GM23338 (cell line): ENCODE data around the gene BNIPL. TPM values are rescaled to one million over a fixed set of nuclear protein-coding genes. Genes with fewer than 3 reads are reported as not detected.

Experiments
- ATAC-seq: fragments of 200-7000 bp; cut with Tn5 transposase; 3 replicates; pipeline ENCODE4 v1.9.1; 2020
- DNase-seq: peaks from one replicate; pipeline ENCODE4 v3.0.0-alpha.2; 2015; ENCODE audit warnings: low spot score
- H2AFZ ChIP-seq: fragments of 200-600 bp; sonication (generic); 2 replicates; pipeline ENCODE4 v1.8.0; 2016; ENCODE audit warnings: antibody characterized with exemption, mild to moderate bottlenecking, moderate library complexity
- H3F3A ChIP-seq: fragments of 200-600 bp; sonication (generic); replicated peaks from 2 replicates; pipeline ENCODE4 v1.8.0; 2017; ENCODE audit warnings: antibody characterized with exemption, mixed run types, low read depth
- H3K27ac ChIP-seq: fragments of 200-600 bp; sonication (generic); 2 replicates; pipeline ENCODE4 v1.6.1; 2016; ENCODE audit warnings: low read depth
- H3K27me3 ChIP-seq: fragments of 200-600 bp; sonication (generic); 2 replicates; pipeline ENCODE4 v1.8.0; 2016; ENCODE audit warnings: mild to moderate bottlenecking, mixed run types, moderate library complexity; ENCODE audit not compliant: insufficient read depth
- H3K36me3 ChIP-seq: fragments of 200-600 bp; sonication (generic); 2 replicates; pipeline ENCODE4 v1.8.0; 2016; ENCODE audit warnings: mild to moderate bottlenecking; ENCODE audit not compliant: insufficient read depth
- H3K4me1 ChIP-seq: fragments of 200-600 bp; sonication (generic); 2 replicates; pipeline ENCODE4 v1.8.0; 2016; ENCODE audit warnings: mild to moderate bottlenecking, moderate library complexity; ENCODE audit not compliant: insufficient read depth
- H3K4me2 ChIP-seq: fragments of 200-600 bp; sonication (generic); 2 replicates; pipeline ENCODE4 v1.7.1; 2017; ENCODE audit warnings: mixed run types
- H3K4me3 ChIP-seq: fragments of 200-600 bp; sonication (generic); 2 replicates; pipeline ENCODE4 v1.6.1; 2016; ENCODE audit warnings: mixed run types
- H3K79me2 ChIP-seq: fragments of 200-600 bp; sonication (generic); replicated peaks from 2 replicates; pipeline ENCODE4 v1.8.0; 2017; ENCODE audit warnings: mild to moderate bottlenecking; ENCODE audit not compliant: insufficient read depth
- H3K9me2 ChIP-seq: fragments of 200-600 bp; sonication (generic); 2 replicates; pipeline ENCODE4 v1.8.0; 2017; ENCODE audit not compliant: insufficient read depth
- H4K20me1 ChIP-seq: fragments of 200-600 bp; sonication (generic); replicated peaks from 2 replicates; pipeline ENCODE4 v1.8.0; 2017; ENCODE audit warnings: mild to moderate bottlenecking; ENCODE audit not compliant: insufficient read depth
- H3K27ac Mint-ChIP-seq: 2 replicates; pipeline ENCODE4 v1.8.0; 2020; ENCODE audit warnings: inconsistent platforms, mild to moderate bottlenecking, moderate library complexity, mixed read lengths
- H3K27me3 Mint-ChIP-seq: 3 replicates; pipeline ENCODE4 v1.8.0; 2022; ENCODE audit warnings: low read depth, mild to moderate bottlenecking, moderate library complexity, mixed read lengths, inconsistent platforms; ENCODE audit not compliant: insufficient read depth, poor library complexity
- H3K36me3 Mint-ChIP-seq: 3 replicates; pipeline ENCODE4 v1.8.0; 2021; ENCODE audit warnings: low read depth, mild to moderate bottlenecking, inconsistent platforms, moderate library complexity, mixed read lengths
- H3K4me1 Mint-ChIP-seq: 3 replicates; pipeline ENCODE4 v1.8.0; 2020; ENCODE audit warnings: mild to moderate bottlenecking, inconsistent platforms, mixed read lengths
- H3K4me3 Mint-ChIP-seq: 3 replicates; pipeline ENCODE4 v1.8.0; 2021; ENCODE audit warnings: moderate library complexity, mild to moderate bottlenecking, inconsistent platforms, mixed read lengths
- H3K9me3 Mint-ChIP-seq: 3 replicates; pipeline ENCODE4 v1.8.0; 2020; ENCODE audit warnings: moderate library complexity, mild to moderate bottlenecking, inconsistent platforms, mixed read lengths
- CREB1 ChIP-seq: fragments of 250-450 bp; sonication (Bioruptor Pico); IDR thresholded peaks from 2 replicates; pipeline ENCODE4 v1.5.0; 2020; ENCODE audit warnings: low read depth, mild to moderate bottlenecking, moderate library complexity
- ETS1 ChIP-seq: IDR thresholded peaks from 2 replicates; pipeline ENCODE4 v1.6.1; 2016; ENCODE audit warnings: antibody characterized with exemption
- EZH2 ChIP-seq: fragments of 200-600 bp; sonication (generic); IDR thresholded peaks from one replicate; pipeline ENCODE4 v1.8.0; 2017; ENCODE audit warnings: antibody characterized with exemption, mild to moderate bottlenecking, low read depth; ENCODE audit not compliant: unreplicated experiment
- EZH2phosphoT487 ChIP-seq: fragments of 200-600 bp; sonication (generic); IDR thresholded peaks from one replicate; pipeline ENCODE4 v1.8.1; 2018; ENCODE audit warnings: antibody characterized with exemption; ENCODE audit not compliant: unreplicated experiment
- JUNB ChIP-seq: IDR thresholded peaks from one replicate; pipeline ENCODE4 v1.6.1; 2016; ENCODE audit warnings: antibody characterized with exemption; ENCODE audit not compliant: unreplicated experiment
- NANOG ChIP-seq: IDR thresholded peaks from 2 replicates; pipeline ENCODE4 v1.6.1; 2016; ENCODE audit warnings: antibody characterized with exemption, borderline replicate concordance
- POLR2AphosphoS5 ChIP-seq: IDR thresholded peaks from 2 replicates; pipeline ENCODE4 v1.6.1; 2016; ENCODE audit warnings: antibody characterized with exemption, low read depth
- REST ChIP-seq: IDR thresholded peaks from one replicate; pipeline ENCODE4 v1.6.1; 2018; ENCODE audit warnings: antibody characterized with exemption; ENCODE audit not compliant: unreplicated experiment
- STAT1 ChIP-seq: IDR thresholded peaks from one replicate; pipeline ENCODE4 v1.6.1; 2016; ENCODE audit warnings: antibody characterized with exemption; ENCODE audit not compliant: unreplicated experiment
- ZNF114 ChIP-seq: fragments of 250-450 bp; sonication (Bioruptor Pico); IDR thresholded peaks from 2 replicates; pipeline ENCODE4 v1.5.0; 2020; ENCODE audit warnings: mild to moderate bottlenecking, moderate library complexity
- ZNF331 ChIP-seq: fragments of 250-450 bp; sonication (Bioruptor Pico); IDR thresholded peaks from 2 replicates; pipeline ENCODE4 v1.5.0; 2020; ENCODE audit warnings: low read depth, mild to moderate bottlenecking, moderate library complexity
- polyA plus RNA-seq: library from polyadenylated mRNA; unstranded; fragments of >200 nt; fragmentation: Nextera tagmentation; extraction: Ambion mirVana; gene quantifications from 2 replicates; pipeline ENCODE4 v1.2.1, GENCODE V29; 2016
- total RNA-seq: library from RNA; depleted of rRNA; stranded (reverse); fragments of >200 nt; shearing (Covaris generic); gene quantifications from 2 replicates; pipeline ENCODE4 v1.2.3, GENCODE V29; 2014
- TF ChIP-seq, protein P1 (sequence below), 2 experiments: fragments of 200-600 bp in 1 of 2; sonication (generic) in 1 of 2; conservative IDR thresholded peaks; 2 replicates each; pipeline versions ENCODE4 v1.5.1 to v1.6.1; 2016 to 2017; ENCODE audit warnings: antibody characterized with exemption in 2 of 2, low read depth in 2 of 2, mild to moderate bottlenecking in 2 of 2, moderate library complexity in 1 of 2
- TF ChIP-seq, protein P2 (sequence below): fragments of 250-450 bp; sonication (Bioruptor Pico); IDR thresholded peaks from 2 replicates; pipeline ENCODE4 v1.5.0; 2020; ENCODE audit warnings: mild to moderate bottlenecking, moderate library complexity

The BNIPL gene
- total and polyA plus RNA-seq, 2 experiments from 2014 or later, result 0.91 to 1.2 TPM

DNA sequence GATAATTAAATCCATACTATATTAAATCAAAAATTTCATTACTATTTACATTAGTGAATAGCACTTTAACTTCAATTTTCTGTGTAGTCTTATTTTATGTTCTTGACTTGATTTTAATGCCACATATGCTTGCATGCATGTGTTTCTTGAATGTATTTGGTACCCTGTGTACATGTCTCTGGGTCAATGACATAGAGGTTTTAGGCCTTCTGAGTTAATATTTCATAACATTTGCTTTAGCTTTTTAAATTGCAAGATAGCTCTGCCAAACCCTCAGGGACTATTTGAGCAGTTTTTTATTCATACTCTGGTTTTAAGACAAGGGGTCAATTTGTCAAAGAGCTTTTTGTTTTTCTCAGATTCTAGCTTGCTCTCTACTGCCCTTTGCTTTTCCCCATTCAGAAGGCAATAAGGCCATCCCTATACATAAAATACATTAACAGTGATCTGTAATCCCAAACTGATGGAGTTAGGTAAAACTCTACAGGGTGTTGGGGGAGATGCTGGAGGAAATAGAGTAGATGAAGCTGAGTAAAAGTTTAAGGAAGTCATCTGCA lies 28.8 kb downstream of the BNIPL start:
- Mint-ChIP-seq H3K9me3 (no peaks in the 10 kb centered on the region), H3K36me3 (peaks cover 34% of the 10 kb centered on the region), H3K4me3 (no peak overlapping the region), H3K27me3 (peaks cover 7% of the 10 kb centered on the region), H3K27ac (no peak overlapping the region; the same call in 1 of the 2 replicates), H3K4me1 (peaks cover 26% of the 10 kb centered on the region)
- H3K36me3 ChIP-seq, result no peaks in the 10 kb centered on the region
- H4K20me1 ChIP-seq, result no peaks in the 10 kb centered on the region
- H3K4me3 ChIP-seq, result no peak overlapping the region
- H3K79me2 ChIP-seq, result peaks cover 57% of the 10 kb centered on the region
- H3K27me3 ChIP-seq, result no peaks in the 10 kb centered on the region
- H3F3A ChIP-seq, result peaks cover 29% of the 10 kb centered on the region
- H3K9me2 ChIP-seq, result no peaks in the 10 kb centered on the region
- no peak for DNase-seq
- H3K4me2 ChIP-seq, result no peak overlapping the region
- no peak for TF ChIP-seq NANOG
- no peak for TF ChIP-seq ETS1
- TF ChIP-seq, protein P1, sequence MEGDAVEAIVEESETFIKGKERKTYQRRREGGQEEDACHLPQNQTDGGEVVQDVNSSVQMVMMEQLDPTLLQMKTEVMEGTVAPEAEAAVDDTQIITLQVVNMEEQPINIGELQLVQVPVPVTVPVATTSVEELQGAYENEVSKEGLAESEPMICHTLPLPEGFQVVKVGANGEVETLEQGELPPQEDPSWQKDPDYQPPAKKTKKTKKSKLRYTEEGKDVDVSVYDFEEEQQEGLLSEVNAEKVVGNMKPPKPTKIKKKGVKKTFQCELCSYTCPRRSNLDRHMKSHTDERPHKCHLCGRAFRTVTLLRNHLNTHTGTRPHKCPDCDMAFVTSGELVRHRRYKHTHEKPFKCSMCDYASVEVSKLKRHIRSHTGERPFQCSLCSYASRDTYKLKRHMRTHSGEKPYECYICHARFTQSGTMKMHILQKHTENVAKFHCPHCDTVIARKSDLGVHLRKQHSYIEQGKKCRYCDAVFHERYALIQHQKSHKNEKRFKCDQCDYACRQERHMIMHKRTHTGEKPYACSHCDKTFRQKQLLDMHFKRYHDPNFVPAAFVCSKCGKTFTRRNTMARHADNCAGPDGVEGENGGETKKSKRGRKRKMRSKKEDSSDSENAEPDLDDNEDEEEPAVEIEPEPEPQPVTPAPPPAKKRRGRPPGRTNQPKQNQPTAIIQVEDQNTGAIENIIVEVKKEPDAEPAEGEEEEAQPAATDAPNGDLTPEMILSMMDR (conservative IDR thresholded peaks at IDR 0.05; ENCODE audit: low read depth in 2 of 2), result no peak
- TF ChIP-seq, protein P2, sequence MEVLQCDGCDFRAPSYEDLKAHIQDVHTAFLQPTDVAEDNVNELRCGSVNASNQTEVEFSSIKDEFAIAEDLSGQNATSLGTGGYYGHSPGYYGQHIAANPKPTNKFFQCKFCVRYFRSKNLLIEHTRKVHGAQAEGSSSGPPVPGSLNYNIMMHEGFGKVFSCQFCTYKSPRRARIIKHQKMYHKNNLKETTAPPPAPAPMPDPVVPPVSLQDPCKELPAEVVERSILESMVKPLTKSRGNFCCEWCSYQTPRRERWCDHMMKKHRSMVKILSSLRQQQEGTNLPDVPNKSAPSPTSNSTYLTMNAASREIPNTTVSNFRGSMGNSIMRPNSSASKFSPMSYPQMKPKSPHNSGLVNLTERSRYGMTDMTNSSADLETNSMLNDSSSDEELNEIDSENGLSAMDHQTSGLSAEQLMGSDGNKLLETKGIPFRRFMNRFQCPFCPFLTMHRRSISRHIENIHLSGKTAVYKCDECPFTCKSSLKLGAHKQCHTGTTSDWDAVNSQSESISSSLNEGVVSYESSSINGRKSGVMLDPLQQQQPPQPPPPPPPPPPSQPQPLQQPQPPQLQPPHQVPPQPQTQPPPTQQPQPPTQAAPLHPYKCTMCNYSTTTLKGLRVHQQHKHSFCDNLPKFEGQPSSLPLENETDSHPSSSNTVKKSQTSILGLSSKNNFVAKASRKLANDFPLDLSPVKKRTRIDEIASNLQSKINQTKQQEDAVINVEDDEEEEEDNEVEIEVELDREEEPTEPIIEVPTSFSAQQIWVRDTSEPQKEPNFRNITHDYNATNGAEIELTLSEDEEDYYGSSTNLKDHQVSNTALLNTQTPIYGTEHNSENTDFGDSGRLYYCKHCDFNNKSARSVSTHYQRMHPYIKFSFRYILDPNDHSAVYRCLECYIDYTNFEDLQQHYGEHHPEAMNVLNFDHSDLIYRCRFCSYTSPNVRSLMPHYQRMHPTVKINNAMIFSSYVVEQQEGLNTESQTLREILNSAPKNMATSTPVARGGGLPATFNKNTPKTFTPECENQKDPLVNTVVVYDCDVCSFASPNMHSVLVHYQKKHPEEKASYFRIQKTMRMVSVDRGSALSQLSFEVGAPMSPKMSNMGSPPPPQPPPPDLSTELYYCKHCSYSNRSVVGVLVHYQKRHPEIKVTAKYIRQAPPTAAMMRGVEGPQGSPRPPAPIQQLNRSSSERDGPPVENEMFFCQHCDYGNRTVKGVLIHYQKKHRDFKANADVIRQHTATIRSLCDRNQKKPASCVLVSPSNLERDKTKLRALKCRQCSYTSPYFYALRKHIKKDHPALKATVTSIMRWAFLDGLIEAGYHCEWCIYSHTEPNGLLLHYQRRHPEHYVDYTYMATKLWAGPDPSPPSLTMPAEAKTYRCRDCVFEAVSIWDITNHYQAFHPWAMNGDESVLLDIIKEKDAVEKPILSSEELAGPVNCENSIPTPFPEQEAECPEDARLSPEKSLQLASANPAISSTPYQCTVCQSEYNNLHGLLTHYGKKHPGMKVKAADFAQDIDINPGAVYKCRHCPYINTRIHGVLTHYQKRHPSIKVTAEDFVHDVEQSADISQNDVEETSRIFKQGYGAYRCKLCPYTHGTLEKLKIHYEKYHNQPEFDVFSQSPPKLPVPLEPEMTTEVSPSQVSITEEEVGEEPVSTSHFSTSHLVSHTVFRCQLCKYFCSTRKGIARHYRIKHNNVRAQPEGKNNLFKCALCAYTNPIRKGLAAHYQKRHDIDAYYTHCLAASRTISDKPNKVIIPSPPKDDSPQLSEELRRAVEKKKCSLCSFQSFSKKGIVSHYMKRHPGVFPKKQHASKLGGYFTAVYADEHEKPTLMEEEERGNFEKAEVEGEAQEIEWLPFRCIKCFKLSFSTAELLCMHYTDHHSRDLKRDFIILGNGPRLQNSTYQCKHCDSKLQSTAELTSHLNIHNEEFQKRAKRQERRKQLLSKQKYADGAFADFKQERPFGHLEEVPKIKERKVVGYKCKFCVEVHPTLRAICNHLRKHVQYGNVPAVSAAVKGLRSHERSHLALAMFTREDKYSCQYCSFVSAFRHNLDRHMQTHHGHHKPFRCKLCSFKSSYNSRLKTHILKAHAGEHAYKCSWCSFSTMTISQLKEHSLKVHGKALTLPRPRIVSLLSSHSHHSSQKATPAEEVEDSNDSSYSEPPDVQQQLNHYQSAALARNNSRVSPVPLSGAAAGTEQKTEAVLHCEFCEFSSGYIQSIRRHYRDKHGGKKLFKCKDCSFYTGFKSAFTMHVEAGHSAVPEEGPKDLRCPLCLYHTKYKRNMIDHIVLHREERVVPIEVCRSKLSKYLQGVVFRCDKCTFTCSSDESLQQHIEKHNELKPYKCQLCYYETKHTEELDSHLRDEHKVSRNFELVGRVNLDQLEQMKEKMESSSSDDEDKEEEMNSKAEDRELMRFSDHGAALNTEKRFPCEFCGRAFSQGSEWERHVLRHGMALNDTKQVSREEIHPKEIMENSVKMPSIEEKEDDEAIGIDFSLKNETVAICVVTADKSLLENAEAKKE (CRISPR knock-in tag), result no peak
- TF ChIP-seq ZNF114, result no peak
- no peak for TF ChIP-seq EZH2
- no peak for TF ChIP-seq CREB1 (CRISPR knock-in tag)
- TF ChIP-seq JUNB, result no peak
- no peak for TF ChIP-seq STAT1
- TF ChIP-seq ZNF331 (CRISPR knock-in tag), result no peak
- no peak for TF ChIP-seq POLR2AphosphoS5
- TF ChIP-seq EZH2phosphoT487, result no peak
- TF ChIP-seq REST, result no peak
- ATAC-seq, result no peak
- H3K4me1 ChIP-seq, result peaks cover 15% of the 10 kb centered on the region
- H3K27ac ChIP-seq, result no peak overlapping the region
- H2AFZ ChIP-seq, result no peak overlapping the region
